NK-92 treated with Interleukin-12 subunit alpha and Interleukin-12 subunit beta, amount 100 ng/mL, for 24 hours (cell line): ENCODE measurements around the gene BTN1A1.
"Not testable (repeated sequence)": the region's sequence is repeated elsewhere in the genome, so short reads cannot be mapped to it uniquely, and the experiment has no call there.

Source experiments
- DNase-seq: peaks from one replicate; lab custom pipeline; 2025; lab: John Stamatoyannopoulos, UW

Gene BTN1A1

DNA sequence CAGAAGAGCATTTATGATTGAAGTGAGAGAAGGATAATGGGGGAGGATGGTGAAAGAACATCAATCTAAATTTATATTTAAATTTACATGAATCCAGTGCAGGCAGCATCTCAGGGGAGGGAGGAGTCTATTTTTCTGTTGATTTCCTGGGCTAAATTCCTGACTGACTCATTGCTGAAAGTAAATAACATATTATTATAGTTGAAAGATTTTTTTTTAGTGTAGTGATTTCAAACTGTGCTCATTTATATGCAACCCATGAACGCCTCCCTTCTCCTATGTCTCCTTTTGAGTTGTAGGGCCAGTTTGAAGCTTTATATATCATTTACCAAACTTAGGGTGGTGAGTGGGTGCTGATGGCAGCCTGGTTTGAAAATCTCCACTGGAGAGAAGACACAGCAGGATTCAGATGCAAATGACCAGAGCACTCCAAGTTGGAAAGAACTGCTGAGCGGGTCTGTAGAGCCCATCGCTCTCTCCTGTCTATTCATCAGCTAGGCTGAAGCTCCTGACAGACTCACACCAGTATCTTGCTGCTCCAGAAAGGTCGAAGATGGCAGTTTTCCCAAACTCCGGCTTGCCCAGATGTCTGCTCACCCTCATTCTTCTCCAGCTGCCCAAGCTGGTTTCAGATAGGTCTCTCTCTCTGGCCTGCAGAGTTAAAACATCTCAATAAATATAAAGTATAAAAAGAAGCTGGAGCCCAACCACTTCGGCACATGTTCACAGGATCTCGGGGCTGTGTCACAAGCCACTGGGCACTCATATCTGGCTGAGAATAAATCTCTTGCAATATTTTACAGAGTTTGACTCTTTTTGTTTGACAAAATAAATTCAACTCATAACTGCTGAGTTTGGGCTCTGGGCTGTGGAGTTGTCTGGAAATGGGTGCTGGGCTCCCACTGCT, 24.0 kb upstream of the BTN1A1 start:
- DNase-seq = no peak

DNA sequence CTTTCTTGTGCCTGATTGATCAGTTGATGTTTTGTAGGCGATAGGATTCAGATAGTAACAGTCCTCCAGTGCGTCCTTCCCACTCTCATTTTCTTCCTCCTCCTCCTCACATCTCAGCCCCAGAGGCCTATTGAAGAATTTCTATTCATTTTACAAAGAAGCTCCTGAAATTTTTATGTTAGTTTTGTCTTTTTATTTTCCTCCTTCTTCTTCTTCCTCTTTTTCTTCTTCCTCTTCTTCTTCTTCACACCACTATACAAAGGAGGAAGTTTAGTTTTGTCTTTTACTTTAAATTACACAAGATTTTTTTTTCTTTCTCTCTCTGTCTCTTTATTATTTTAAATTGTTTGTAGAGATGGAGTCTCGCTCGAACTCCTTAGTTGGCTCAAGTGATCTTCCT, 23.2 kb upstream of the BTN1A1 start:
- no peak for DNase-seq

DNA sequence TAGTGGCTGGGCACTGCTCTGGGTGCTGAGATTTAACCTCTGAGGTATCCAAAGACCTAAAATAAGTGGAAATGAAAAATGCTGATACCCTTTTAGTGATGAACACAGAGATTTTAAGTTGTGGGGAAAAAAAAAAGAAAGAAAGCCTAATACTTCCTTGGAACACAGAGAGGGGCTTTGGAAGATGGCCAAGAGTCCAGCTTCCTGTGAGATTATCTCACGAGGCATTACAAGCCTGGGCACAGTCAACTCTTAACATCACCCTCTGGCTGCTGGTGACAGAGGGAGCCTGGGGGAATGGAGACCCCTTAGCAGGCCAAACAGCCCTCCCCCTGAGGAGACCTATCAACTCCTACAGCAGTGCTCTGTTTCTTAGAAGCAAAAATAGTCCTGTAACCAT, 22.7 kb upstream of the BTN1A1 start:
- no peak for DNase-seq

DNA sequence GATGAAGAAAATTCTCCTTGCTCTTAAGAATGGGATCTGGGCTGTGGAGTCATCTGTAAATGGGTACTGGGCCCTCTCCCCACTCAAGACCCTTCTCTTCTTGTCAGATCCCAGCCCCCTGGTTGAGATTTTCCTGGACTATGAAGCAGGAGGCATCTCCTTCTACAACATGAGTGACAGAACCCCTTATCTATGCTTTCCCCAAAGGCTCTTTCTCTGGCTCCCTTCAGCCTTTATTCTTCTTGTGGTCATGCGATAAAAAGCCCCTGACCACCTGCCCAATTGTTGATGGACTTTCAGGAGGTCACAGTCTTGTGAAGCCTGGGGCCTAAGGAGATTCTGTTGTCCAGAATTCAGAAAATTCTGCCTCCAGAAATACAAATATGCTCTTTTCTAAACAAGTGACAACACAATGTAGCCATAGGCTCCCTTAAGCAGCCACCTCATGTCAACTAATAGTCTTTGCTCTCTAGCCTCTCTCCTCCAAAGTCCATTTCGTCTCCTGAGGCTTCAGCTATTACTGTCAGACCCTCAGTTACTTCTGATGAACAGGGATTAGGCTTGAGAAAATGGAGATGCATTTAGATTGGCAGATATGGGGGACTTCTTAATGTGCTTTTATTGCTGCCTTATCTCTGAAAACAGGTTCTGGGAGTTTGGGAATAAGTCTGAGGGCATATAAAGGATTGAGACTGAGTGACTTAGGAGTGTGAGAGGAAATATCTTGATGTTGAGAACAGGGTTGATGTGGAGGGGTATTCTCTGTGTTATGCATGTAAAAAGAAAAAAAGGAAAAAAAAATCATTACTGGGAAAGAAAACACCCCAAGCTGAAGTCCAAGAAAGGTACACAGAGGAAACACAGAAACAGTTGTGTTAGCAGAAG, 21.8 kb upstream of the BTN1A1 start:
- no peak for DNase-seq

DNA sequence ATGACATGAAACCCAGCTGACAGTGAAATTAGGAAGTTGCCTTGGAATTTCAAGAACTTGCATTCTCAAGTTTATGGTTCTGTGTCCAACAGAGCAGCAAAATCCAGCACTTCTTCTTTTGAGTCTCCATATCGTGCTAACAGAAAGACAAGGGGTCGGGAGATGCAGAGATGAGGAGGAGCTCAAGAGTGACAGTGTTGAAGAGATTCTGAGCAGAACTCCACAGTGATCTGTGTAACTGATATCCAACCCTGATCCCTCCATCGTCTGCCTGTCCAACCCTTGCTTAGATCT, 21.2 kb upstream of the BTN1A1 start:
- DNase-seq = no peak

DNA sequence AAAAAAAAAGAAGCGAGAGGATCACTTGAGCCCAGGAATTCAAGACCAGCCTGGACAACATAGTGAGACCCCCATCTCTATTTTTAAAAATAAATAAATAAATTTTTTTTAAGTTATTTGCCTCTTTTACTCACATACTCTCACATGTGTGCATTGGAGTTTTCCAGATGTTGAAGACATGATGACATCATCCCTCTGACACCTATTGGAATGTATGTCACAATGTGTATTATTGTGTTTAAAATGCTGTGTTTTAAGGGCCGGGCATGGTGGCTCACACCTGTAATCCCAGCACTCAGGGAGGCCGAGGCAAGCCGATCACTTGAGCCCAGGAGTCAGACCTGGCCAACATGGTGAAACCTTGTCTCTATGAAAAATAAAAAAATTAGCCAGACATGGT, 17.8 kb upstream of the BTN1A1 start:
- no peak for DNase-seq

DNA sequence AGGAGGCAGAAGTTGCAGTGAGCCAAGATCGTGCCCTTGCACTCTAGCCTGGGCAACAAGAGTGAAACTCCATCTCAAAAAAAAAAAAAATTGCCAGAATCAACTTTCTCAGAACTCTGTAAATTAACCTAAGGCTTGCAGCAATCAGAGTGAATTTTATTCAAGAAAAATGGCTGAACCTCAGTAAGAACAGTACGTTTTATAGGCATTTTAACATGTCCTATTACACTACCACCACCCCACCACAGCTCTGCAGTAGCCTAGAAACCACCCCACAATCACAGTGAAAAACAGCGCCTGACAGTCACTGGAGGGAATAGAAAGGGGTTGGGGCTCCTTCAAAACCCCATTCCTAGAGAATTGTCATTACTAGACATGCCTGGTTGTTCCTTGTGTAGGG, 16.4 kb upstream of the BTN1A1 start:
- DNase-seq = no peak

DNA sequence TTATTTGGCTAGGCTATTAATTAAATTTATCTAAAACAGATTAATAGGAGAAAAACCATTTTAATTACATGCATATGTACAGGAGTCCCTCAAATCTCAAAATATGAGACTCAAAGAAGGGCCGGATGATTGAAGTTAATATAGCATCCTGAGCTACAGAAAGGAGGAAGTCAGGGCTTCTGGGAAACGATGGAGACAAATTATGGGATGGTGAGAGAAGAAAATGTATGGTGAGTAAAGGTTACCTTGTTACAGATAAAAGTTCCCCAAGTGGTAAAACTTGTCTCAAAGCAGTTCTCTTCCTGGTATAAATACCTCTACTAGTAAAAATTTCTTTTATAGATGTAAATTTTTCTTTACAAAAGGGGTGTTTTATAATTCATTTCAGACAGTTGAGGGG, 15.9 kb upstream of the BTN1A1 start:
- DNase-seq = no peak

DNA sequence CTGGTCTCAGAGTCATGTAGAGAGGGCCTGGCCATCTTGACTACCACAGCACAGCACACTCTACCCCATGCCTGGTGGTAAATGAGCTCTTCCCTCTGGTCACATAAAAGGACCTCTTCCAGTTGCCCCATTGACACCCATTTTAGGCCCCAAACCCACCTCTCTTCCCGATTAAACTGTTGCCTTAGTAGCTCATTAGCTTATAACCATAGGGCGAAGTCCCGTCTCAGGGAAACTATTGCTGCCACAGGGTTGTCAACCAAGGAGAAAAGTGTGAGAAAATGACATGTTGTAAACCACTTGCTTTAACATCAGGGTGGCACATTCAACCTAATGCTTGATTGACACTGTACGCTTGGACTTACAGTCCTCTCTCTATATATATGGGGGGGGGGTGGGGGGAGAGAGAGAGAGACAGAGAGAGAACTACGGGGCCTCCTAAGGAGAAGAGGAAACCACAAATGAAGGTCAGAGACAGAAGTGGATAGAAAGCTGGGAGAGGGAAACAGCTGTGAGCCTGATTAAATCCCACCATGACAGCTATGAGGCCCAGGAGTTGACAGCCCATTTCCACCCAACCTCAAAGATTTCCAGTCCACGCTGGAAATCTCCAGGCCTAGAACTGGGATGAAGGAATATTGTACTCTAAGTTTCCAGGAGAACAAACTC, 14.9 kb upstream of the BTN1A1 start:
- no peak for DNase-seq

DNA sequence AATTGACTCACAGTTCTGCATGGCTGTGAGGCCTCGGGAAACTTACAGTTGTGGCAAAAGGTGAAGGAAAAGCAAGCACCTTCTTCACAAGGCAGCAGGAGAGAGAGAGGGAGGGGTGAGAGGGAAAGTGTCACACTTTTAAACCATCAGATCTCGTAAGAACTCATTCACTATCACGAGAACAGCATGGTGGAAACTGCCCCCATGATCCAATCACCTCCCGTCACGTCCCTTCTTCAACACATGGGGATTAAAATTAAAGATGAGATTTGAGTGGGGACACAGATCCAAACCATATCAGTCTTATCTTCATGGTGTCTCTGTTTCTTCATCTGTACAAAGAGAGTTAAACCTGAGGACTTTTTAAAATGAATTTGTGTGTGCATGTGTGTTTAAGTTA, 13.7 kb upstream of the BTN1A1 start:
- no peak for DNase-seq

DNA sequence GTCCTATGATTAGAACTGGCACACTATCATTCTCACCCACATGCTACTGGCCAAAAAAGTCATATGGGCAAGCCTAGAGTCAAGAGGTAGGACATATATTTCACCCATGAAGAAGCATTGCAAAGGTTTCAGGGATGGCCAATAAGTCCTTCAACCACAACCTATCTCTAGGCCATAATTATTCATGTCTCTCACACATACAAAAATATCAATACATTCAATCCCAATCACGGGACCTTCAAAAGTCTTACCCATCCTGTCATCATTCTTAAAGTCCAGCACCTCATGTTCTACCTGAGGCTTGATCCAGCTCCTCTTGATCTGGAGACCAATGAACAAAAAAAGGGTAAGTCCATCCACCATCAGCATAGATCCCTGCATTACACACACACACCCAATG, 12.6 kb upstream of the BTN1A1 start:
- no peak for DNase-seq

DNA sequence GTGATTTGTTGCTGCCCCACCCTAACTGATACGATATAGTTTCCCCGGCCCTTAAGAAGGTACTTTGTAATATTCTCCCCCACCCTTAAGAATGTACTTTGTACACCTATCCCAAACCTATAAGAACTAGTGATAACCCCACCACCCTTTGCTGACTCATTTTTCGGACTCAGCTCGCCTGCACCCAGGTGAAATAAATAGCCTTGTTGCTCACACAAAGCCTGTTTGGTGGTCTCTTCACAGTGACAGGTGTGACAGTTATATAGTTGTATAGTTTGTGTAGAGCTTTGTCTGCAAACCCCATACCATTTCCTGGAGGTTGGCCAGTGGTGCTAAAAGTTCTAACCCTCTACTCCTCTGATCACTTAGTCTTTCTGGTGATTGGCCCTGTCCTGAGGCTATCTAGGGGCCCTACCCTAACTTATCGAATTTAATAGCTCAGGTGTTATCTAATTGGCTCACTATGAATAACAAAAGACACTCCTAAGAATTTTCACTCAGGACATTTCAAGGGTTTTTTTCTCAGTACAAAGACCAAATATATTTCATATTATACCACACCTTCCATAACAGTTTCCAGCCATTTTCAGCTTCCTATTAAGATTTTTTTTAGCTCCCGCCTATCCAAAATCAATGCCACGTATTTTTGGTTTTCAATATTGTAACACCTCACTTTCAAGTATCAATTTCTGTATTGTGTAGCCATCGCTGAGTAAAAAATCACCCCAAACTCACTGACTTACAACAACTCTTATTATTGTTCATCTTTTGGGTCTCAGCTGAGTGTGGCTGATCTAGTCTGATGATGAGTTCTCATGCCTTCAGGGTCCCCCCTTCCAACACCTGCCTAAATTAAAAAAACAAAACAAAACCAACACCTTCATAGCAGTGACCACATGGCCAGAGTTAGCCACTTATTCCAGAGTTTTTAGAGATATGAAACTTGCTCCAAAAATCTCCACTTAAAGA, 9.8 kb upstream of the BTN1A1 start:
- DNase-seq = no peak

DNA sequence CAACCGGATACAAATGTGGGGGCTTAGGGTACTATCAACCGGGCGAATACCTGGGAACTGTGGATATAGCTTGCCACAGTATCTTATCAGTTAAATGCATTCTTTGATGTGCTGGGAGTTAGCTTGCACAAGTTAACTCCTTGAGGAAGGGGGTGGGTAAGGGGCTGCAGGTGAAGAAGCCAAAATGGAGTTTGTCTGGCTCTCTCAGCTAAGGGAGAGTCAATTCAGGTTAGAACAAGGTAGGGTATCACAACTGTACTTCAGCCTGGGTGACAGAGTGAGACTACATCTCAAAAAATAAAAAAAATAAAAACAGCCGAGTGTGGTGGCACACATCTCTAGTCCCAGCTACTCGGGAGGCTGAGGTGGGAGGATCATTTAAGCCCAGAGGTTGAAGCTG, 8.5 kb upstream of the BTN1A1 start:
- DNase-seq = no peak

DNA sequence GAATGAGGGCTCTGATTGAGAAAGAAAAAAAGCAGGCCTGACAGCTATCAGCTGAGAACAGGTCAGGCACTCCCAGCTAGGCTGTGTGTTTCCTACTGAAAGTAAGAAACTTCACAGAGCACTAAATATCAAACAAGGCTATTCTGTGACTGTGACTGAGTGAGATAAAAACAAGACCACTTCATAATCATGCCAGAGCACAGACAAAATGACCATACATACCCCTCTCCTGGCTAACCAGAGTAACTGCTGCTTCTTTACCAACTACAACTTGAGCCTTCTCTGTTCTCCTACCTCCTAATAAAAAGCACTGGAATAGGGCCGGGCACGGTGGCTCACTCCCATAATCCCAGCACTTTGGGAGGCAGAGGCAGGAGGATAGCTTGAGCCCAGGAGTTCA, 6.8 kb upstream of the BTN1A1 start:
- DNase-seq = no peak

DNA sequence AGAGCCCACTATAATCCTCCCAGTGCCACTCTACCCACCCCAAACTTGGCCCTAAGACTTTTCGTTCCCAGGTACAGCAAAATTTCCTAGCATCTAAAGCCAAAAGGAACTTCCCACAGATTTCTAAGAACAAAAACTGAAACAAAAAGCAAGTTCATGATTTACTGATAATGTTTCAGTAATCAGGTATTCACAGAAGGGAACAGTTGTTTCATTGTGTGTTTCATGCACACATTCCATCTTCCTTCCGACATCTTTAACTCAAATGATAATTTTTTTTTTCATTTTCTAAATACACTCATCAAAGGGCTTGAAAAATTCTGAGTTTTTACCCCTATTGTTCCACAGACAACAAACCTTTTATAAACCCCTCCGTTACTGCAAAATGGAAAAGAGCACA, 6.0 kb upstream of the BTN1A1 start:
- DNase-seq = no peak

DNA sequence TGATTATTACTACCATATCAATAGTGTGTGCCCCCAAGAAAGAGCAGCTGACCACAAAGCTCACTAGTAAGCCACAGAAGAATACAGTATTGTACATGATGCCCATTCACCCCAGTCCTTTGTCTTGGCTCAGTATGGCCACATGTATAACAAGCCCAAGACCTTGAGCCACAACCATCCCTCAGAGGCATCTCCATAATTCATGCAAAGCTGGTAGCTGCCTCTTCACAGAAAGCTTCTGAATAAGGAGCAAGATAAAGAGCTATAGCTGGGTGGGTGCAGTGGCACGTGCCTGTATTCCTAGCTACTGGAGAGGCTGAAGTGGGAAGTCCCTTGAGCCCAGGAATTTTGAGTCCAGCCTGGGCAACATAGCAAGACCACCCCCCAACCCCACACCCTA, 4.8 kb upstream of the BTN1A1 start:
- DNase-seq = no peak

DNA sequence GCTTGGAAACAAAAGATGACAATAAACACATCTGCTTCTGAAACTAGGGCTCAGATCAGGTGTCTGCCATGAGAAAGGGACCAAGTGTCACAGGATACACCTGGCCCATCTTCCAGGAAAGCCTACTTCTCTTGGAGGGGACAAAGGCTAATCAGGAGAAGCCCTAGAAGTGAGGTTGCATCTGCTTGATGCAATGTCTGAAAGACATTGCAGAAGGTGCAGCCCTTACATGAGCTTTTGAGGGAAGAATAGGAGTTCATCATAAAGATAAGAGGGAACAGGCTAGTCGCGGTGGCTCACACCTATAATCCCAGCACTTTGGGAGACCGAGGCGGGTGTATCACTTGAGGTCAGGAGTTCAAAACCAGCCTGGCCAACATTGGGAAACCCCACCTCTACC, 2.5 kb upstream of the BTN1A1 start:
- no peak for DNase-seq

DNA sequence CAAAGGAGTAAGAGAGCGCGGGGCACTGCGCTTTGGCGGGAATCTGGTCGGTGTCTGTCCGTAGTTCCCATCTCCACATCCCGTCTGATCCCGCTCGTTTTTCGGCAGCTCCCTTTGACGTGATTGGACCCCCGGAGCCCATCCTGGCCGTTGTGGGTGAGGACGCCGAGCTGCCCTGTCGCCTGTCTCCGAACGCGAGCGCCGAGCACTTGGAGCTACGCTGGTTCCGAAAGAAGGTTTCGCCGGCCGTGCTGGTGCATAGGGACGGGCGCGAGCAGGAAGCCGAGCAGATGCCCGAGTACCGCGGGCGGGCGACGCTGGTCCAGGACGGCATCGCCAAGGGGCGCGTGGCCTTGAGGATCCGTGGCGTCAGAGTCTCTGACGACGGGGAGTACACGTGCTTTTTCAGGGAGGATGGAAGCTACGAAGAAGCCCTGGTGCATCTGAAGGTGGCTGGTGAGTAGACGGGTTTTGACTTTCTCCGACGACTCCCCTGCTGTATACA, 1.4 kb downstream of the BTN1A1 start:
- no peak for DNase-seq

DNA sequence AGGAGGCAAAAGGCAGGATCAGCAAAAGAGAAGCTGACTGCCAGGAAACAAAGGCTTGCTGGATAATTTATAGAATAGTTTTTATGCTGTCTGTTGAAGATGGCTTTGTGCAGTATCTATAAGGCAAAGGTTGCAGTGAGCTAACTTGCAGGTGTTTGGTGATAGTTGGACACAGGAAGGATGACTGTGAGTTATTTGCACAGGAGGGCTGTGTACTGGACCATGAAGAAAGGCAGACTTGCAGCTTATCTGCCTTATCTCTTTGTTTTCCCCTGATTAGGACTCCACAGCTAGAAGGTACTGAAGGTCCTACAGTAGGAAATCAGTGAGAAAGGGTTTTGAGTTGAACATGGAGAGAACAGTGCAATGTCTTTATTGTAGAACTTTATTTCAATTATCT, 2.1 kb downstream of the BTN1A1 start:
- no peak for DNase-seq

DNA sequence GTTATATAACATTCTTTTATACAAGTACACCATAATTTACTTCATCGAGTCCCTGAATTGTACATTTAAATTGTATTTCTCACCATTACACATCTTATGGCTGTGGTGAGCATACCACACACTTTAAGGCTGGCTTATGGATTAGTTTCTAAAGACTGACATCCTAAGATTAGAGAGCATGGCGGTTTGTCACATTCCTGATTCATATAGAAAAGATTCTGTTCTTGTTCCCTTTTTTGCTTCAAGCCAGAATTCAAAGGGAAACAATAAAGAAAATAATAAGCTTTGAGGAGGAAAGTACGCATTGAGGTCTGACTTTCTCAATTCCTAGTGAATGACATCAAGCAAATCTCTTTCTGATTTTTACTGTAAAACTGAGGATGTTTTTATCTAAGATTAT, 2.5 kb downstream of the BTN1A1 start:
- DNase-seq = no peak

DNA sequence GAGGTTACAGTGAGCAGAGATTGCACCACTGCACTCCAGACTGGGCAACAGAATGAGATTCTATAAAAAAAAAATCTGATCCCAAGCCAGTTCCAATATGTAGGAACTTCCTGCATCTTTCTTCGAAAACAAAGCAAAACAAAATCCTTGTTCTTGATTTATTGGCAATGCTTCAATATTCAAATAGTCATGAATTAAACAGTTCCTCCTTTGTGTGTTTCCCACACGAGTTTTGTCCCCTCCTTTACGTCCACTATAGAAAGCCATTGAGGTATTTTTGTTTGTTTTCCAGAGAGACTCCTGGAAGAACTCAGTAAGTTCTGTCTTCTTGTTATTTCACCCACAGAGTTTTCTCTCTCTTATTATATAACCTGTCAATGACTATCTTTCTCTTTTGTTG, 7.6 kb downstream of the BTN1A1 start:
- no peak for DNase-seq

DNA sequence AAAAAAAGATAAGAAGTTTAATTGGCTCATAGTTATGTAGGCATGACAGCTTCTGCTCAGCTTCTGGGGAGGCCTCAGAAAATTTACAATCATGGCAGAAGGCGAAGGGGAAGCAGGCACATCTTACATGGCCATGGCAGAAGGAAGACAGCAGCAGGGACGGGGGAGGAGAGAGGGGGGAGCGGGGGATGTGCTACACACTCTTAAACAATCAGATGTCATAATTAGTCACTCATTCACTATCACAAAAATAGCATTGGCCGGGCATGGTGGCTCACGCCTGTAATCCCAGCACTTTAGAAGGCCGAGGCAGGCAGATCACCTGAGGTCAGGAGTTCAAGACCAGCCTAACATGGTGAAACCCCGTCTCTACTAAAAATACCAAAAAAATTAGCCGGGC, 10.9 kb downstream of the BTN1A1 start:
- DNase-seq = not testable (repeated sequence)
